Psoas muscle (tissue), 8 donors: Measurements from ENCODE around the gene RPUSD4. TPM values are rescaled to one million over a fixed set of nuclear protein-coding genes. Genes with fewer than 3 reads are reported as not detected.
A peak's percentile ranks its signal among the peaks of the same experiment; 100 is the strongest.

Experiments used
- ATAC-seq, 4 donors: fragments of 200-7000 bp; cut with Tn5 transposase; one replicate each; pipeline ENCODE4 v1.9.1; 2020; ENCODE audit warnings: moderate library complexity in 3 of 4, mild to moderate bottlenecking in 2 of 4
- DNase-seq, 2 donors: peaks; one replicate each; pipeline ENCODE4 v3.0.0-alpha.2; 2020
- H3K27ac ChIP-seq: fragments of 200-600 bp; one replicate; pipeline ENCODE4 v1.8.0; 2022
- H3K27me3 ChIP-seq, 3 donors: fragments of 200-600 bp in 1 of 3; one replicate each; pipeline versions ENCODE4 v1.6.1 to v1.8.0; 2013 to 2022; ENCODE audit warnings: low read length in 2 of 3, mild to moderate bottlenecking in 2 of 3, moderate library complexity in 1 of 3; ENCODE audit not compliant: insufficient read depth in 3 of 3
- H3K36me3 ChIP-seq, 2 donors: fragments of 200-600 bp in 1 of 2; one replicate each; pipeline versions ENCODE4 v1.6.1 to v1.8.0; 2013 to 2022; ENCODE audit warnings: low read depth in 1 of 2, mild to moderate bottlenecking in 1 of 2, moderate library complexity in 1 of 2; ENCODE audit not compliant: insufficient read depth in 1 of 2
- H3K4me1 ChIP-seq: fragments of 200-600 bp; one replicate; pipeline ENCODE4 v1.8.0; 2022
- H3K4me3 ChIP-seq: fragments of 200-600 bp; one replicate; pipeline ENCODE4 v1.8.0; 2022; ENCODE audit warnings: mild to moderate bottlenecking
- H3K9me3 ChIP-seq: fragments of 200-600 bp; one replicate; pipeline ENCODE4 v1.8.0; 2022
- WGBS, 3 donors: extraction: QIAGEN DNeasy Blood & Tissue Kit; methylation state at CpG; one replicate each; pipeline versions ENCODE4 v1.1.6 to v1.1.7; 2013; 5-methylcytosine and 5-hydroxymethylcytosine counted together
- intact Hi-C, 2 donors: fragments of 100-400 bp; cut with DNase I; formaldehyde crosslinking; loops; one replicate each; pipeline versions ENCODE4 v1.11.0 to v1.14.2; 2022
- polyA plus RNA-seq, 3 donors: library from polyadenylated mRNA; stranded (reverse); fragments of 200-250 nt; gene quantifications; one replicate each; pipeline ENCODE4 v1.2.3, GENCODE V29; 2013
- total RNA-seq, 4 donors: library from RNA; stranded (reverse); fragmentation: NEBNext Ultra II Directional in 2 of 4; extraction: Animal tissue kit (Norgen Biotek cat#: 25700) in 2 of 4; gene quantifications; one replicate each; pipeline versions ENCODE4 v1.2.1 to v1.2.4, GENCODE V29; 2021 to 2023
- TF ChIP-seq, protein P1 (sequence below): fragments of 200-600 bp; IDR thresholded peaks from one replicate; pipeline ENCODE4 v1.8.0; 2022; ENCODE audit warnings: antibody characterized with exemption
- donor health status: healthy with polysubstance abuse.
- donor health status: DM: no; HTN: no; CAD: no; lungs with moderate emphysema.
- donor health status: Bipolar disorder and iron deficiency.
- donor health status: healthy.
- donor health status: DM: yes; HTN: yes; CAD: no.
- donor health status: DM: no; HTN: no; CAD: no.
- donor health status: DM: no; HTN: no; CAD: no.
- donor health status: DM: yes; HTN: yes; CAD: no.

RPUSD4 gene
- total and polyA plus RNA-seq, 7 donors = 61.6 to 139 (median 86.7) TPM

DNA sequence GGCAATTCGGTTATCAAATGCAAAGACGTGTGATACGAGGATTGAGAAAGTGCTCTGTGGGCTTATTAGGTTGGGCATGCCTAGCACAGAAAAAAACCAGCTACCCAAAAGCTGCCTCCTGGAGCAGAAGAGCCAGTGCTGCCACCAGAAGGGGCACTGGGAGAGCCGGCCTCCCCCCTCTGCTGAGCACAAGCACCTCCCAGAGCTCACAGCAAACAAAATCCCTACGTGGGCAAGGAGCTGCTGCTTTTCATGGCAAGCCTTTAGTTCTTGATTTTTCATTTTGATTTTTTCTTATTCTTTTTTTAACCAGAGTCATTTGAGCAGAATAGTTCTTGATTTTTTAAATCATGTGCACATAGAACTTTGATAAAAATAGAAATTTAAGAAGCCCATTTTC lies 12.8 kb downstream of the RPUSD4 start:
- TF ChIP-seq, protein P1, sequence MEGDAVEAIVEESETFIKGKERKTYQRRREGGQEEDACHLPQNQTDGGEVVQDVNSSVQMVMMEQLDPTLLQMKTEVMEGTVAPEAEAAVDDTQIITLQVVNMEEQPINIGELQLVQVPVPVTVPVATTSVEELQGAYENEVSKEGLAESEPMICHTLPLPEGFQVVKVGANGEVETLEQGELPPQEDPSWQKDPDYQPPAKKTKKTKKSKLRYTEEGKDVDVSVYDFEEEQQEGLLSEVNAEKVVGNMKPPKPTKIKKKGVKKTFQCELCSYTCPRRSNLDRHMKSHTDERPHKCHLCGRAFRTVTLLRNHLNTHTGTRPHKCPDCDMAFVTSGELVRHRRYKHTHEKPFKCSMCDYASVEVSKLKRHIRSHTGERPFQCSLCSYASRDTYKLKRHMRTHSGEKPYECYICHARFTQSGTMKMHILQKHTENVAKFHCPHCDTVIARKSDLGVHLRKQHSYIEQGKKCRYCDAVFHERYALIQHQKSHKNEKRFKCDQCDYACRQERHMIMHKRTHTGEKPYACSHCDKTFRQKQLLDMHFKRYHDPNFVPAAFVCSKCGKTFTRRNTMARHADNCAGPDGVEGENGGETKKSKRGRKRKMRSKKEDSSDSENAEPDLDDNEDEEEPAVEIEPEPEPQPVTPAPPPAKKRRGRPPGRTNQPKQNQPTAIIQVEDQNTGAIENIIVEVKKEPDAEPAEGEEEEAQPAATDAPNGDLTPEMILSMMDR = no peak
- Histone ChIP-seq H3K36me3 (peaks cover 19 to 67% of the 10 kb centered on the region in 2 donors), H3K27me3 (no peaks in the 10 kb centered on the region), H3K4me3 (no peak overlapping the region), H3K9me3 (no peaks in the 10 kb centered on the region), H3K27ac (peak overlapping the region; percentile 79), H3K4me1 (peaks cover 74% of the 10 kb centered on the region)
- intact Hi-C loops = no loop called here
- WGBS, 3 donors = 71 to 86% (median 76%) methylated on average over 5 of the region's 5 CpGs
- DNase-seq = no peak
- no peak for ATAC-seq

DNA sequence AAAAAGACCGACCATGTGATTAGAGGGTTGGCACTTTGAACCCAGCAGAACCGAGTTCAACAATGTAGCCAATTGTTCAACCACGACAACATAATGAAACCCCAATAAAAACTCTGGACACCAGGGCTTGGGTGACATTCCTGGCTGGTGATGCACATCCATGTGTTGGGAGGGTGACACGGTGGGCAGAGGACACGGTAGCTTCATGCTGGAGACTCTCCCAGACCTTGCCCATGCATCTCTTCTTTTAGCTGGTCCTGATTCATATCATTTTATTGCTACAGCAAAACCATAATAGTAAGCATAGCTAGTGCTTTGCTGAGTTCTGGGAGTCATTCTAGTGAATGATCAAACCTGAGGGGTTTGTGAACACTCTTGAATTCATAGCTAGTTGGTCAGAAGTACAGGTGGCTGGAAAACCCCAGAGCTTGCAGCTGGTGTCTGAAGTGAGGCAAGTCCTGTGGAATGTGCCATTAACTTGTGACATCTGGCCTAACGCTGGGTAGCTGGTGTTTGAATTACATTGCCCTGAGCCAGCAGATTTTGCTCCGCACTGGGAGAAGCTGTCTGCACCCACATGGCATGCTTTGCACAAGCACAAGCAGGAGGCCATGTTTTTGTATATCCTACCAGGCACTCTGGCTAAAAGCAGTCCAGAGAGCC lies 14.0 kb downstream of the RPUSD4 start:
- H3K4me1 ChIP-seq = peaks cover 67% of the 10 kb centered on the region
- peak; percentile 89 to 92 (median 92) for ATAC-seq
- DNase-seq = peak; percentile 54 to 80
- H3K4me3 ChIP-seq = no peak overlapping the region
- 31 to 52% (median 37%) methylated on average over 7 of the region's 7 CpGs for WGBS, 3 donors
- intact Hi-C loops = no loop called here
- no peaks in the 10 kb centered on the region for H3K9me3 ChIP-seq
- H3K27ac ChIP-seq = peak overlapping the region; percentile 79
- TF ChIP-seq, protein P1 = no peak
- peaks cover 10 to 67% of the 10 kb centered on the region in 2 donors for H3K36me3 ChIP-seq
- no peaks in the 10 kb centered on the region for H3K27me3 ChIP-seq

DNA sequence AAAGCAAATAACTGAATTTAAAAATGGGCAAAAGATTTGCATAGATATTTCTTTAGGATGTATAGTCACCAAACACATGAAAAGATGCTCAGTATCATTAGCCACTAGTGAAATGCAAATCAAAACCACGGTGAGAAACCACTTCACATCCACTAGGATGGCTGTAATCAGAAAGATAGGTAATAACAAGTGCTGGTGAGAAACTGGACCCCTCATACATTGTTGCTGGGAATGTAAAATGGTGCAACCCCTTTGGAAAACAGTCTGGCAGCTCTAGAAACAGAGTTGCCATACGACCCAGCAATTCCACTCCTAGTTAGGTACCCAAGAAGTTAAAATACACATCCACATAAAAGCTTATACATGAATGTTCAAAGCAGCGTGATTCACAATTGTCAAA lies 16.3 kb downstream of the RPUSD4 start:
- TF ChIP-seq, protein P1 = no peak
- Histone ChIP-seq H3K36me3 (peaks cover 0 to 67% of the 10 kb centered on the region in 2 donors), H3K4me3 (no peak overlapping the region), H3K27ac (peak overlapping the region; percentile 79), H3K4me1 (peaks cover 57% of the 10 kb centered on the region), H3K9me3 (no peaks in the 10 kb centered on the region), H3K27me3 (no peaks in the 10 kb centered on the region)
- ATAC-seq = no peak
- no peak for DNase-seq
- WGBS, 3 donors = 75 to 97% (median 94%) methylated on average over 3 of the region's 3 CpGs
- intact Hi-C loops = loop anchor here (2.0 kb wide), 2 partner anchors 132 to 272 kb away; partner anchors contain the start of gene CDON (in 1 of the 2)

DNA sequence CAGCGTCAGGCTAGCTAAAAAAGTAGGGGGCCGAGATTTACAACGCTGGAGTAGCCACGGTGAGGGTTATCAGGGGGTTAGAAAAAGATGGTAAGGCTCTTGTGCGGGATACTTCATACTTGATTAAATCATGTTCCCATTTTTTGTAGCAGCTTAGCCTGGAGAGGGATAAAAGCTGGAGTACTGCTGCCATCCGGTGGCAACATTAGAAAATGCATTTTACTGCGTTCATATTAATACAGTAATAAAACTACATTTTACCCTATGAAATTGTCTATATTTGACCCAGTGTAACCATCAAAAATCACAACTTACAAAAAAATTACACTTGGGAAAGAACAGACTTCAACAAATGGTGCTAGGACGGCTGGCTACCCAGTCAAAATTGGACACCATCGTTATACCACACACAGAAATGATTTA lies 17.3 kb downstream of the RPUSD4 start:
- TF ChIP-seq, protein P1 = peak; percentile 74
- no peak for DNase-seq
- Histone ChIP-seq H3K36me3 (peaks cover 0 to 58% of the 10 kb centered on the region in 2 donors), H3K9me3 (no peaks in the 10 kb centered on the region), H3K27ac (peak overlapping the region; percentile 25), H3K4me1 (peaks cover 56% of the 10 kb centered on the region), H3K4me3 (no peak overlapping the region), H3K27me3 (no peaks in the 10 kb centered on the region)
- WGBS, 3 donors = 31 to 41% (median 34%) methylated on average over 9 of the region's 9 CpGs
- ATAC-seq = peak in 1 of 4 donors; percentile 60
- intact Hi-C loops = loop anchor here (1.0 to 5.0 kb wide), 7 partner anchors 82 to 271 kb away; partner anchors contain the start of gene CDON (in 2 of the 2)
